GM18508 (cell line): ENCODE measurements around the gene ING3.

ENCODE experiments used
- ATAC-seq: cut with Tn5 transposase; IDR thresholded peaks from one replicate; pipeline ENCODE4 v1.9.1; 2021; ENCODE audit warnings: moderate number of reproducible peaks; ENCODE audit not compliant: insufficient read depth, unreplicated experiment

Gene ING3

DNA sequence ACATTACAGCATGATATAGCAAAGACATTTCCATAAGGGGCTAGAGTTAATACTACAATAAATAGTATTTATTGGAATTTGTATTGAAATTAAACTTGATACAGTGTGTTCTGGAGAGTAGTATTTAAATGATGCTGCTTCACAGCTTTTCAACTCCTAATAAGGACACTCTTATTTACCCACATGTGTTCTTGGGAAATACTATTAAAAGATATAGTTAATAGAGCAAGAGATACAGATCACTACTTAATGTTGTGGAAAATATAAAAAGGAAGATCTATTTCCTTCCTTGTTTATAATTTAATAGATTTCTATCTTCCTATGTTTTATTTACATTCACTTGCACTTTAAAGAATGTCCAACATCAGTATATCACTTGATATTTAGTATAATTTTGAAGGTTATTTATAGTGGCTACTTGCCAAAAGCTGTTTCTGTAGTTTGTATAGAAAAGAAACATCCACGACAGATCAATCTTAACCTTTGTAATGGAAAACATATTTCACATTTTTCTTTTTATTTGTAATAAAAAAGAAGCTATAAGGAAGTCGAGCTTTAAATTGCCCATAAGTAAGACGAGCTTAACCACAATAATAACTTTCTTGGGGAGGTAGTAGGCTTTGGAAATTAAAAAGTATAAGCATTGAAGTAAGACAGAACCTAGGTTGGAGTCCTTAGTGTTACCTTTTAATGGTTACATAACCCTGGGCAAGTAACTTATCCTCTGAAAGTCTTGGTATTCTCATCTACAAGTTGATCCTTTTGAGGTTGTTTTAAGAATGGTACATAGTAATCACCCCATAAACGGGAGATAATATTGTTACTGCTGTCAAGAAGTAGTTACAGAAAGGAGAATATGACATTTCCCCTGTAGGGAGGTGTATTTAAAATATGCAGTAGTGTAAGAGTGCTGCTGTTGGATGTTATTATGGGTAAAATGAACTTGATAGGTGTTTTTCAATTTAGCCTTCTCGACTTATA lies 70.7 kb downstream of the ING3 start:
- ATAC-seq: no peak

DNA sequence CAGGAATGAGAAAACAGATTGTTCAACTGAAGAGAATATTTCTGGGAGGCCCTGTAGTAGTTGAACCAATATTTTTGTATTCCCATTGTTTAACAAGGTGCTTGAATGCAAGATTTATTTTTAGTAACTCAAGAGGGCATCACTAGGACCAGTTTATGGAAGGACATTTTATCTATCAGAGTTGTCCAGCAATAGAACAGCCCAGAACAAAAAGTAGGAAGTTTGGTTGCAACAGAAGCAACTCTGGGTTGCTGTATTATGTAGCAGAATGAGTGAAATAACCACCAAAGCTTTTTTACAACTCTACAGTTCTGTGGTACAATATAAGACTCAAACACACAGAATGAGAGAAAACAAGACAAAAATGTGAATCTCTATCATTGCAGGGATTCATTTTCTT lies 72.6 kb downstream of the ING3 start:
- no peak for ATAC-seq

DNA sequence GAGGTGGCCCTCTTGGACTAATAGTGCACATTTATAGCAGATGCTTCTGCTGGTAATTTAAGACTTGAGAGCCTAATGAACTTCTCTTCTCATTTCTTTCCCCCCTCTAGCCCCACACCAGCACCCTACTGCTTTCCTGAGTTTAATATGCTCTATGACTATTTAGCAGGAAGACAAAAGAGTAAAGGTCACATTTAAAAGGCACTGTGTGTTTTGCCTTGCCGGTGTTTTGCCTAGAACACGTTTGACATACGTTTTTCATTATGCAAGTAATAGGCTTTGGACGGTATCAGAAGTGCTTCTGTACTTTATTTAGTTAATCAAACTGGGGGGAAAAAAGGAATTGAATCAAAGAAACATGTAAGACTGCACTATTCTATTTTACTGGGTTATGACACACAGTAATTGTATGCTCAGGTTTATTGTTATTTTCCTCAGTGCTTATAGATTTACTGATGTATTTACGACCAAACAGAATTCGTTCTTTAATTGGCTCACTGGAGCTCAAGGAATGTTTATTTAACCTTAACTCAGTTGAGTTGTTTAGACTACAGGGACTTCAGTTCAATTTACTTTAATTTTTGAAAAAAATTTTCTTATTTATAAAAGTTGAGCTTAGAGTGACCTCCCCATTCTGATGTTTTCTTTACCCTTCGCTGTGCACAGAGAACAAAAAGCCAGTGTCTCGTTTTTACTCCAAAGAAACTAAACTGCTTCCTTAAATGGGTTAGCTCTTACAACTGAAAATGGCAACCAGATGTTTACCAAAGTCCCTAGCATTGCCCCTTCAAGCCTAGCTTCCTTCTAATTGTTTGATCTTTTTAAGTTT lies 73.3 kb downstream of the ING3 start:
- no peak for ATAC-seq

DNA sequence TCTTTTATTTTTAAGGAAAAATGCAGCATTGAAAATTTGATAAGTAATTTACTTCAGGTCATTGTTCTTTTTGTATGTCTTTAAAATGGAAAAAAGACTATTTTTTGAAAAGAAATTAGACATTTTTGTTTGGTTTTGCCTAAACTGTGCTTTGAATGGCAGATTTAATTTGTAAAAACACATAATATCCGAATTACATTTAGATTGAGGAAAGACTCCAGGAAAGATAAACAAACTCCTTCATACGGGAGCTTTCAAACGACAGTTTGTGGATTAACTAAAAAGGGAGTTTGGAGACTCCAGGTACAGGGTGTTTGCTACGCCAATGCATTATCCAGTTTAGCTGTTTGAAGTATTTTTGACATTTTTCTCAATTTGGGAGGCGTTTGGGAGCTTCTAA lies 74.0 kb downstream of the ING3 start:
- no peak for ATAC-seq

DNA sequence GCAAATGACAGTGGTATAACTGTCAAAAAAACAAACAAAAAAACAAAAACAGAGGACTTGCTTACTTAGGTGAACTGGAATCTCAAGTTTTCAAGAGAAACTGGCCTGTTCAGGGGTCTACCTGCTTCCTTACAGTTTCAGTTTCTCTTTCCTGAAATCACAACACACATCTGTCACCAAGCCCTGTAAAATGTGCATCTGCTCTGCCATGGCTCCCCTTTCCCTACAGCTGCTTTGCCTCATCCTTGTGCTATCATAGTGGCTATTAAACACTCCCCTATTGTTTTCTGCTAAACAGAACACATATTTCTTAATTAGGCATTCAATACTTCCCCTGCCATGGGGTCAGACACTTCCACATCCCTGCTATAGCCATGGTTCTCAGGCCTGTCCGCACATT lies 75.6 kb downstream of the ING3 start:
- no peak for ATAC-seq

DNA sequence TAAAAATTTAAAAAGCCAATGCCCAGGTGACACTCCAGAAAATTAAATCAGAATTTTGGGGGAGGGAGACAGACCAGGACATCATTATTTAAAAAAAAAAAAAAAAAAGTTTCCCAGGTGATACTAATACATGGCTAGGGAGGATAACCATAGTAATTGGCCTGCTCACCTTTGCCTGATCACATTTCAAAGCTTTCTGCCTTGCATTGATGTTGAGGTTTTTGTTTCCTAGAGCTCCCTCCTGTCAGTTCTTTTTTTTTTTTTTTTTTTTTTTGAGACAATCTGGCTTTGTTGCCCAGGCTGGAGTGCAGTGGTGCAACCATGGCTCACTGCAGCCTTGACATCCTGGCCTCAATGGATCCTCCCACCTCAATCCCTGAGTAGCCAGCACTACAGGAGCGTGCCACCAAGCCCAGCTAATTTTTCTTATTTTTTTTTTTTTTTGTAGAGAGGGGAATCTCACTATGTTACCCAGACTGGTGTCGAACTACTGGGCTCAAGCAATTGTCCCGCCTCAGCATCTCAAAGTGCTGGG lies 76.1 kb downstream of the ING3 start:
- ATAC-seq: no peak
